Activated B cell treated with CpG ODN at 0.5 μM for 24 hours (primary cell): ENCODE data around the gene KLHL7. TPM values are rescaled to one million over a fixed set of nuclear protein-coding genes. Genes with fewer than 3 reads are reported as not detected.
"Not testable (repeated sequence)": the region's sequence is repeated elsewhere in the genome, so short reads cannot be mapped to it uniquely, and the experiment has no call there.

Experiments
- ATAC-seq: fragments of 200-7000 bp; cut with Tn5 transposase; one replicate; pipeline ENCODE4 v1.10.0; 2021; ENCODE audit warnings: low read depth, mild to moderate bottlenecking, moderate library complexity
- CTCF ChIA-PET: fragments of 350-600 bp; sonication (Branson Sonifier 250); formaldehyde crosslinking; loops from one replicate; lab custom pipeline; 2021; ENCODE audit warnings: antibody characterized with exemption; lab: Charles Lee
- POLR2A ChIA-PET: fragments of 350-600 bp; sonication (Branson Sonifier 250); formaldehyde crosslinking; loops from one replicate; lab custom pipeline; 2021; ENCODE audit warnings: antibody characterized with exemption; lab: Charles Lee
- DNase-seq: peaks from one replicate; pipeline ENCODE4 v3.0.0; 2022
- H3K27ac Mint-ChIP-seq: one replicate; pipeline ENCODE4 v1.8.0; 2020; ENCODE audit warnings: mixed read lengths
- H3K27me3 Mint-ChIP-seq: one replicate; pipeline ENCODE4 v1.8.0; 2021; ENCODE audit warnings: mixed read lengths
- H3K36me3 Mint-ChIP-seq: one replicate; pipeline ENCODE4 v1.8.0; 2021; ENCODE audit warnings: low read depth, mixed read lengths
- H3K4me1 Mint-ChIP-seq: one replicate; pipeline ENCODE4 v1.8.0; 2021; ENCODE audit warnings: mixed read lengths
- H3K4me3 Mint-ChIP-seq: one replicate; pipeline ENCODE4 v1.8.0; 2020; ENCODE audit warnings: mild to moderate bottlenecking, mixed read lengths
- H3K9me3 Mint-ChIP-seq: one replicate; pipeline ENCODE4 v1.8.0; 2020; ENCODE audit warnings: mixed read lengths
- intact Hi-C: fragments of 100-400 bp; cut with micrococcal nuclease; formaldehyde crosslinking; loops from one replicate; pipeline ENCODE4 v1.15.1; 2024
- total RNA-seq: library from RNA; stranded (reverse); gene quantifications from 2 replicates; pipeline ENCODE4 v1.2.3, GENCODE V29; 2022
- TF ChIP-seq, protein P1 (sequence below): fragments of 200-600 bp; IDR thresholded peaks from one replicate; pipeline ENCODE4 v1.8.0; 2022; ENCODE audit warnings: antibody characterized with exemption, mild to moderate bottlenecking

Gene KLHL7
- total RNA-seq, 1 donor from 2014 or later = 13.4 TPM

DNA sequence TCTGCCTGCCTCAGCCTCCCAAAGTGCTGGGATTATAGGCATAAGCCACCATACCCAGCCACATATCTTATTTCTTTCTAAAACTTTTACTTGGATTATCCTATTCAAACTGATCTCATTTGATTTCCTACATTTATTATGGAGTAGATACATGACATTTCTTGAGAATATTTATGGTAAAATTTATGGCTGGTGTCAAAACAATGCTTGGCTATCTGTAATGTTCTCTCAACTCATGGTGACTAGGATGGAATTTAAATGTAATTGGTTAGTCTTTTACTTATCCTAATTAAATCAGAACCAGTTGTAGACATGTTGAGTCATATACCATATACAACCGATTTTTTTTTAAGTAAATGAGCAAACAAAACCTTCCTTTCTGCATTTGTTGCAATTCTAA, 80.4 kb downstream of the KLHL7 start:
- DNase-seq = no peak
- TF ChIP-seq, protein P1, sequence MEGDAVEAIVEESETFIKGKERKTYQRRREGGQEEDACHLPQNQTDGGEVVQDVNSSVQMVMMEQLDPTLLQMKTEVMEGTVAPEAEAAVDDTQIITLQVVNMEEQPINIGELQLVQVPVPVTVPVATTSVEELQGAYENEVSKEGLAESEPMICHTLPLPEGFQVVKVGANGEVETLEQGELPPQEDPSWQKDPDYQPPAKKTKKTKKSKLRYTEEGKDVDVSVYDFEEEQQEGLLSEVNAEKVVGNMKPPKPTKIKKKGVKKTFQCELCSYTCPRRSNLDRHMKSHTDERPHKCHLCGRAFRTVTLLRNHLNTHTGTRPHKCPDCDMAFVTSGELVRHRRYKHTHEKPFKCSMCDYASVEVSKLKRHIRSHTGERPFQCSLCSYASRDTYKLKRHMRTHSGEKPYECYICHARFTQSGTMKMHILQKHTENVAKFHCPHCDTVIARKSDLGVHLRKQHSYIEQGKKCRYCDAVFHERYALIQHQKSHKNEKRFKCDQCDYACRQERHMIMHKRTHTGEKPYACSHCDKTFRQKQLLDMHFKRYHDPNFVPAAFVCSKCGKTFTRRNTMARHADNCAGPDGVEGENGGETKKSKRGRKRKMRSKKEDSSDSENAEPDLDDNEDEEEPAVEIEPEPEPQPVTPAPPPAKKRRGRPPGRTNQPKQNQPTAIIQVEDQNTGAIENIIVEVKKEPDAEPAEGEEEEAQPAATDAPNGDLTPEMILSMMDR = no peak
- Mint-ChIP-seq H3K9me3 (no peaks in the 10 kb centered on the region), H3K27me3 (no peaks in the 10 kb centered on the region), H3K27ac (no peak overlapping the region), H3K4me3 (no peak overlapping the region), H3K4me1 (peaks cover 25% of the 10 kb centered on the region), H3K36me3 (peaks cover 59% of the 10 kb centered on the region)
- intact Hi-C loops = no loop called here
- ATAC-seq = no peak
- CTCF ChIA-PET = no interaction called here
- POLR2A ChIA-PET = no interaction called here

DNA sequence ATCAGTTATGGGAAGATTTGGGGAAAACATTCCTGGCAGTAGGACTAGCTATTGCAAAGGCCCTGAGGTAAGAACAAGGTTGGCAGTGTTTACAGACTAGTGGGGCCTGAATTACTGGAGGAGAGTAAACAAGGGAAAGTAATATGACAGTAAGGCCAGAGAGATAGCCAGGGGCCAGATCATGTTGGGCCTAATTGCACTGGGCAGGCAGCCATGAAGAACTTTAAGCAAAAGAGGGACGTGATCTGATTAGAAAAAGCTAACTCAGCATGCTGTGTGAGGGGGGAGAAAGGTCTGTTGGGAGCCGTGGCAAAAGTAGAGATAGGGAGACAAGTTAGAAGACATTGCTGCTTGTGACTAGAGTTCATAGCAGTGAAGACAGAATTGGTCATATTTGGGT, 85.4 kb downstream of the KLHL7 start:
- no peak for DNase-seq
- POLR2A ChIA-PET = interaction anchor here (1.1 kb wide), 1 partner anchor 10 kb away, joined by 3 read pairs; no protein-coding TSS in a partner anchor
- Mint-ChIP-seq H3K4me3 (no peak overlapping the region), H3K4me1 (no peaks in the 10 kb centered on the region), H3K36me3 (peaks cover 63% of the 10 kb centered on the region), H3K27me3 (no peaks in the 10 kb centered on the region), H3K9me3 (no peaks in the 10 kb centered on the region), H3K27ac (peak overlapping the region; percentile 12)
- TF ChIP-seq, protein P1 = no peak
- CTCF ChIA-PET = no interaction called here
- intact Hi-C loops = no loop called here
- ATAC-seq = no peak

DNA sequence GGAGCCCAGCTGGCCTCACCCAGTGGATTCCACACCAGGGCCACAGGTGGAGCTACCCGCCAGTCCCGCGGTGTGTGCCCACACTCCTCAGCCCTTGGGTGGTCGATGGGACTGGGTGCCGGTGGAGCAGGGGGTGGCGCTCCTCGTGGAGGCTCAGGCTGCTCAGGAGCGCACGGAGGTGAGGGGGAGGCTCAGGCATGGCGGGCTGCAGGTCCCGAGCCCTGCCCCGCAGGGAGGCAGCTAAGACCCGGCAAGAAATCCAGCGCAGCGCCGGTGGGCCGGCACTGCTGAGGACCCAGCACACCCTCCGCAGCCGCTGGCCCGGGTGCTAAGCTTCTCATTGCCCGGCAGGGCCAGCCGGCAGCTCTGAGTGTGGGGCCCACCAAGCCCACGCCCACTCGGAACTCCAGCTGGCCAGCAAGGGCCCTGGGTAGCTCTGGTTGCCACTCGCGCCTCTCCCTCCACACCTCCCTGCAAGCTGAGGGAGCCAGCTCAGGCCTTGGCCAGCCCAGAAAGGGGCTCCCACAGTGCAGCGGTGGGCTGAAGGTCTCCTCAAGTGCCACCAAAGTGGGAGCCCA, 88.2 kb downstream of the KLHL7 start:
- DNase-seq, ATAC-seq, CTCF ChIA-PET, H3K27me3 Mint-ChIP-seq, H3K9me3 Mint-ChIP-seq, H3K4me1 Mint-ChIP-seq, H3K27ac Mint-ChIP-seq, H3K4me3 Mint-ChIP-seq, intact Hi-C loops: not testable (repeated sequence)
- POLR2A ChIA-PET = interaction anchor here (0.6 kb wide), 1 partner anchor 94 kb away, joined by 4 read pairs; no protein-coding TSS in a partner anchor
- H3K36me3 Mint-ChIP-seq = peaks cover 53% of the 10 kb centered on the region

DNA sequence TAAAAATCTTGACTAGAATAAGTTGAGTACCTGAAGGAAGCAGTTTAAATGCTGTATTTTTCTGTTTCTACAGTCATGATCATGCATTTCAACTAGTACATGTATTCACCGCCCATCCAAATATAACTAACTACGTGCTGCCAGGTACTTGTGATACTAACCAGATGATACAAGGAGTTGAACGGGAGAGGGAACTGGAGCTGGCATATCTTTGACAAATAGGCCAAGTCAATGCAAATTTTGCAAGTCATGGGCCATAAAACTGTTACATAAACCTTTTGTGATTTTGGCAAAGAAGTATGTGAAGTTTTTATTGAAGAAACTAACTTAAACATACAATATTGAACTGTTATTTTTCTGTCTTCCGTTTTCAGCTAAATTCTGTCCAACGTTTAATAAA, 90.7 kb downstream of the KLHL7 start:
- Mint-ChIP-seq H3K9me3 (no peaks in the 10 kb centered on the region), H3K27me3 (no peaks in the 10 kb centered on the region), H3K36me3 (peaks cover 57% of the 10 kb centered on the region), H3K4me1 (no peaks in the 10 kb centered on the region), H3K27ac (no peak overlapping the region), H3K4me3 (no peak overlapping the region)
- ChIA-PET CTCF (no interaction called here), POLR2A (no interaction called here)
- intact Hi-C loops = no loop called here
- TF ChIP-seq, protein P1 = no peak
- no peak for ATAC-seq
- DNase-seq = no peak

DNA sequence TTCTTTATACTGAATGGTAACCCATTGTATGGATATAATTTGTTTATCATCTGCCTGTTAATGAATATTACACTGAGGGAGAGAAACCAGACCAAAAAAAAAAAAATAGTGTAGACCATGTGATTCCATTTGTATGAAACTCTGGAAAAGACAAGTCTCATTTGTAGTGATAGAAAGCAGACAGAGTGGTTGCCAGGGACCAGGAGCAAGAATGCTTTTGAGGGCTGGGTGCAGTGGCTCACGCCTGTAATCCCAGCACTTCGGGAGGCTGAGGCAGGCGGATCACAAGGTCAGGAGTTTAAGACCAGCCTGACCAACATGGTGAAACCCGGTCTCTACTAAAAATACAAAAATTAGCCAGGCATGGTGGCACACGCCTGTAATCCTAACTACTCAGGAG, 92.2 kb downstream of the KLHL7 start:
- H3K9me3 Mint-ChIP-seq, H3K27ac Mint-ChIP-seq, DNase-seq, intact Hi-C loops, H3K4me3 Mint-ChIP-seq, H3K27me3 Mint-ChIP-seq, ATAC-seq, H3K4me1 Mint-ChIP-seq, POLR2A ChIA-PET: not testable (repeated sequence)
- CTCF ChIA-PET = interaction anchor here (1.0 kb wide), 1 partner anchor 92 kb away, joined by 3 read pairs; no protein-coding TSS in a partner anchor
- peaks cover 57% of the 10 kb centered on the region for H3K36me3 Mint-ChIP-seq

DNA sequence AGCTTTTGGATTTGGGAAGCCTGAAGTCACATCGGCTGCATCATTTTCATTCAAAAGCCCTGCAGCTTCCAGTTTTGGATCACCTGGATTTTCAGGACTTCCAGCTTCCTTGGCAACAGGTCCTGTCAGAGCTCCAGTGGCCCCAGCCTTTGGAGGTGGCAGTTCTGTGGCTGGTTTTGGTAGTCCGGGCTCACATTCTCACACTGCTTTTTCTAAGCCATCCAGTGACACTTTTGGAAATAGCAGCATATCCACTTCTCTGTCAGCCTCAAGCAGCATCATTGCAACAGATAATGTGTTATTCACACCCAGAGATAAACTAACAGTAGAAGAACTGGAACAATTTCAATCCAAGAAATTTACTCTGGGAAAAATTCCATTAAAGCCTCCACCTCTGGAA, 94.7 kb downstream of the KLHL7 start:
- Mint-ChIP-seq H3K4me3 (no peak overlapping the region), H3K4me1 (peaks cover 1% of the 10 kb centered on the region), H3K36me3 (peaks cover 56% of the 10 kb centered on the region), H3K27me3 (peaks cover 2% of the 10 kb centered on the region), H3K9me3 (no peaks in the 10 kb centered on the region), H3K27ac (no peak overlapping the region)
- TF ChIP-seq, protein P1 = no peak
- POLR2A ChIA-PET = no interaction called here
- no peak for DNase-seq
- CTCF ChIA-PET = no interaction called here
- intact Hi-C loops = no loop called here
- no peak for ATAC-seq
